Body of pancreas (tissue), 4 donors: ENCODE data around the gene TMPRSS13.

Source experiments
- POLR2A ChIP-seq, 3 donors: fragments of 450-650 bp; IDR thresholded peaks; one replicate each; pipeline ENCODE4 v1.6.1; 2016; ENCODE audit warnings: antibody characterized with exemption in 3 of 3, mild to moderate bottlenecking in 2 of 3
- TF ChIP-seq, protein P1 (sequence below), 7 experiments: fragments of 450-650 bp in 4 of 7; fragments of 200-600 bp in 3 of 7; sonication (generic) in 3 of 7; IDR thresholded peaks; one replicate each; pipeline ENCODE4 v1.5.1; 2016 to 2019; ENCODE audit warnings: antibody characterized with exemption in 7 of 7

DNA sequence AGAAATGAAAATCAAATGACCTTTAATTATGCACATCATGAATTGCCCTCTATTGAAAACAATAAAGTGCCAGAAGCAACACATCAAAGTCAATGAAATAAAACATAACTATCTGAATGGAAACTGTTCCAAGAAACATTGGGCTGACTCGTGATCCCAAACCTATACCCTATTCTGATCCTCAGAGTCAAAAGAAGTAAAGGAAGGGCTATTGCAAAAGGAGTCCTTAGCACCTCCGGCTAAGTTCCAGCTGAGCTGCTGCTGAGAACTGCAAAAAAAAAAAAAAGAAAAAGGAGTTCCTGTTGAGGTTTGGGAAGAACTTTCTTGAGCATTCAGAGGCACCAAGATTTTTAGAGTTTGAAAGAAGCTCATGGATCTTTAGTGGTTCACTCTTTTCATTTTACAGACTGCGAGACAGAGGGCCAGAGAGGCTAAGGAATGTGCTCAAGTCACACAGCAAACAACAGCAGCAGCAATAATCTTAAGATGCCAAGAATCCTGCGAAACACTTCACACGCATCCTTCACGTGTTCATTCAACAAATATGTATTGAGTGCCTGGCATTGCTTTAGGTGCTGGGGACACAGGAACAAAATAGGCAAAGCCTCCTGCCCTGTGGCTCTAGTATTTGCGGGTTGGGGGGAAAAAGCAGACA is 841 bp upstream of the TMPRSS13 start:
- TF ChIP-seq, protein P1, sequence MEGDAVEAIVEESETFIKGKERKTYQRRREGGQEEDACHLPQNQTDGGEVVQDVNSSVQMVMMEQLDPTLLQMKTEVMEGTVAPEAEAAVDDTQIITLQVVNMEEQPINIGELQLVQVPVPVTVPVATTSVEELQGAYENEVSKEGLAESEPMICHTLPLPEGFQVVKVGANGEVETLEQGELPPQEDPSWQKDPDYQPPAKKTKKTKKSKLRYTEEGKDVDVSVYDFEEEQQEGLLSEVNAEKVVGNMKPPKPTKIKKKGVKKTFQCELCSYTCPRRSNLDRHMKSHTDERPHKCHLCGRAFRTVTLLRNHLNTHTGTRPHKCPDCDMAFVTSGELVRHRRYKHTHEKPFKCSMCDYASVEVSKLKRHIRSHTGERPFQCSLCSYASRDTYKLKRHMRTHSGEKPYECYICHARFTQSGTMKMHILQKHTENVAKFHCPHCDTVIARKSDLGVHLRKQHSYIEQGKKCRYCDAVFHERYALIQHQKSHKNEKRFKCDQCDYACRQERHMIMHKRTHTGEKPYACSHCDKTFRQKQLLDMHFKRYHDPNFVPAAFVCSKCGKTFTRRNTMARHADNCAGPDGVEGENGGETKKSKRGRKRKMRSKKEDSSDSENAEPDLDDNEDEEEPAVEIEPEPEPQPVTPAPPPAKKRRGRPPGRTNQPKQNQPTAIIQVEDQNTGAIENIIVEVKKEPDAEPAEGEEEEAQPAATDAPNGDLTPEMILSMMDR (IDR thresholded peaks at IDR 0.05), result no peak
- no peak for TF ChIP-seq POLR2A (IDR thresholded peaks at IDR 0.05)
